Jurkat, Clone E6-1 (cell line): Measurements from ENCODE around the gene ALX3.

Experiments
- DNase-seq: peaks from one replicate; pipeline ENCODE4 v3.0.0-alpha.2; 2011; ENCODE audit warnings: low read depth, low spot score
- H3K4me3 ChIP-seq: 2 replicates; pipeline ENCODE4 v1.5.1; 2011; ENCODE audit warnings: mild to moderate bottlenecking, low read length, control low read depth, moderate library complexity

Gene ALX3

DNA sequence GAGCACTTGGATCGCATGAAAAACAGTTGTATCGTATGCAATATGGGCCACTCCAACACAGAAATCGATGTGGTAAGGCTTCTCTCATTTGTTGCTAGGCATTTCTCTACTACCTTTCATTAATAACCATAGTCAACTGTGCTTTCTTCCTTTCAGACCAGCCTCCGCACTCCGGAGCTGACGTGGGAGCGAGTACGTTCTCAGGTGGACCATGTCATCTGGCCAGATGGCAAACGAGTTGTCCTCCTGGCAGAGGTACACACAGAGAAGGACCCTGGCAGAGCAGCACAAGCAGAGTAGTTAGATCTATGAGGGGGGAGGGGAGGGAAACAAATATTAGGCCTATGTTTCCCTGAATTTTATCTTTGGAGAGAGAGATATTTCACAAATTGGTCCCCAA is 52.1 kb downstream of the ALX3 start:
- DNase-seq = no peak
- no peak overlapping the region for H3K4me3 ChIP-seq

DNA sequence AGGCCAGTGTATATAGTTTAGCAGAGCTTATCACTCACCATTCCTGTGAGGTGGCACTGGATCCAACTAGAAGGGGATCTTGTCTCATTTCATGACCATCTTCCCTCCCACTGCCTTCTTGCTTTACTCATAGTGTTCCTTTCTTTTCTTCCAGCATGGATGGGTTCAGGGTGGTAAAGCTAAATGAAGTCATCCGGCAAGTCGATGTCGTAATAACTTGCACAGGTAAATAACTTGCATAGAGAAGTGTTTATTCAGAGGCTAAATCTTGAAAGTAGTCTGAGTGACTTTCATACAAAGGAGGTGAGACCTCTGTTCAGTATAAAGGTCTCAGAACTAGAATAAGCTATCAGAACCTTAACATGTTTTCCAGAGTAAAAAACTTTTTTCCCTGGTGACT is 52.7 kb downstream of the ALX3 start:
- DNase-seq = no peak
- no peak overlapping the region for H3K4me3 ChIP-seq

DNA sequence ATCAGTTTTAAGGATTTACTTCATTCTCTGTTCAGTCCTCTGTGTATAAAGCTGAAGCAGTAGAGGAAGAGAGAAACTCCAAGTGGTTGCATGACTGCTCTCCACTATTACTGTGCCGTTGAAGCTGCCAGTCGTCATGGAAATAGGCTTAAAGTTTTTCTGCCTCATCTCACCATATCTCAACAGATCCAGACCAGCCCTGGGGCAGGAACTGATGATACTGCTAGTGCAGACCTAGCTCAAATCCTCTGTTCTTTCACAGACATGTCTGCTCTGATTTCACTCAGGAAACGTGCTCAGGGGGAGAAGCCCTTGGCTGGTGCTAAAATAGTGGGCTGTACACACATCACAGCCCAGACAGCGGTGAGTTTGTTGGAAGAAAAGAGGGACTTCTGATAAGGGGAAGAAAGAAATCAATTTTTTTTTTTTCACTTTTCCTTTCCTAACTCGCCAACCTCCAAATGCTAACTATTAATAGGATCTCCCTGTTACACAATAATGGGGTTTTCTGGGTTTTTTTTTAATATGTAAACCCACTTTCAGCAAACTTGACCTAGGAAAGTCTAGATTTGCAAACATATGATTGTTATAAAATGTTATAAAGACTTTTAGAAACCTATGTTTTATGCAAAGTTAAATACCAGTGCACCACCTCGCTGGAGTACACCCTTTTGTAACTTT is 58.2 kb downstream of the ALX3 start:
- DNase-seq = no peak
- H3K4me3 ChIP-seq = no peak overlapping the region

DNA sequence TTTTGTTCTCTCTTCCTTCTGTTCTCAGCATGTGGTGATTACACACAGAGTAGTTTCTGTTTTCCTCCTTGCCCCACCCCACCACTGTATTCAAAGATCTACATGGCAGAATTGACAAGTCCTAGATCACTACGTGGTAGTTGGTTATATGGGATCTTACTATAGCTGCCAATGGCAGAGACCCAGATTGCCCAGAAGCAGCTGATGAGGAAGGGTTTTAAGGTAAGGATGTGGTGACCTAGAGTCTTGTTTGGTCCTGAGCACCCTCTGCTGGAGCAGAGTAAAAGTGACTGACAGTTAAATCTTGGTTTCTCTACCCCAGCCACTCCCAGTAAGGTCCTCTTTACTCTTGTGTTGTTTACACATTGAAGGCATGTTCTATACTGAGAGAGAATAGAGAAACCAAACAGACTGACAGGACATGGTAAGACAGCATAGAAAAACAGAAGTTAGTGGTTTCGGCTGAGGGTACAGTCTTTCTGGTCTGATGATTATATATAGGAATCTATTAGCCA is 58.9 kb downstream of the ALX3 start:
- peak; percentile 63 for DNase-seq
- no peak overlapping the region for H3K4me3 ChIP-seq
